HepG2 (cell line): ENCODE results near the gene MARCHF2.

ENCODE experiments used
- GABPA ChIP-seq, 2 experiments: IDR thresholded peaks; 2 replicates each; pipeline ENCODE4 v1.6.1; 2011 to 2016; ENCODE audit warnings: low read depth in 2 of 2, low read length in 1 of 2, missing biosample characterization in 1 of 2, missing genetic modification characterization in 1 of 2
- JUNB ChIP-seq: sonication (generic); formaldehyde crosslinking; IDR thresholded peaks from 2 replicates; pipeline ENCODE4 v1.8.0; 2022; ENCODE audit warnings: missing genetic modification reagents, mild to moderate bottlenecking, borderline replicate concordance
- TF ChIP-seq, protein P1 (sequence below): sonication (generic); formaldehyde crosslinking; IDR thresholded peaks from 2 replicates; pipeline ENCODE4 v1.5.0; 2020; ENCODE audit warnings: mild to moderate bottlenecking, missing genetic modification reagents, moderate library complexity

DNA sequence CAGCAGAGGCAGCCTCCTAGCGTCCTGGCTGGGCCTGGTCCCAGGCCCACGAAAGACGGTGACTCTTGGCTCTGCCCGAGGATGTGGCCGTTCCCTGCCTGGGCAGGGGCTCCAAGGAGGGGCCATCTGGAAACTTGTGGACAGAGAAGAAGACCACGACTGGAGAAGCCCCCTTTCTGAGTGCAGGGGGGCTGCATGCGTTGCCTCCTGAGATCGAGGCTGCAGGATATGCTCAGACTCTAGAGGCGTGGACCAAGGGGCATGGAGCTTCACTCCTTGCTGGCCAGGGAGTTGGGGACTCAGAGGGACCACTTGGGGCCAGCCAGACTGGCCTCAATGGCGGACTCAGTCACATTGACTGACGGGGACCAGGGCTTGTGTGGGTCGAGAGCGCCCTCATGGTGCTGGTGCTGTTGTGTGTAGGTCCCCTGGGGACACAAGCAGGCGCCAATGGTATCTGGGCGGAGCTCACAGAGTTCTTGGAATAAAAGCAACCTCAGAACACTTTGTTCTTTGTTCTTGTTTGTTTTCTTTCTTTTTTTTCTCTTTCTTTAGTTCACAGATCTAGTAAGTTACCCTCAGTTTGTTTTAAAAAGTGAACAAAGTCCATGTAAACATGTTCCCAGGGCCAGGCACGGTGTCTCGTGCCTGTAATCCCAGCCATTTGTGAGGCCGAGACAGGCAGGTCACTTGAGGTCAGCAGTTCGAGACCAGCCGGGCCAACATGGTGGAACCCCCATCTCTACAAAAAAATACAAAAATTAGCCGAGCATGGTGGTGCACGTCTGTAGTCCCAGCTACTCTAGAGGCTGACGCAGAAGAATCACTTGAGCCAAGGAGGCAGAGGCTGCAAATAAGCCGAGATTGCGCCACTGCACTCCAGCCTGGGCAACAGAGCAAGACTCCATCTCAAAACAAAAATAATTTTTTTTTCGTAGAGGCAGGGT lies 39.0 kb upstream of the MARCHF2 start:
- TF ChIP-seq JUNB (no peak), GABPA (IDR thresholded peaks at IDR 0.05; ENCODE audit: low read depth, low read length) (no peak), GABPA (CRISPR knock-in tag; IDR thresholded peaks at IDR 0.05; ENCODE audit: low read depth) (no peak; the same call in 1 of the 2 replicates)
- TF ChIP-seq, protein P1, sequence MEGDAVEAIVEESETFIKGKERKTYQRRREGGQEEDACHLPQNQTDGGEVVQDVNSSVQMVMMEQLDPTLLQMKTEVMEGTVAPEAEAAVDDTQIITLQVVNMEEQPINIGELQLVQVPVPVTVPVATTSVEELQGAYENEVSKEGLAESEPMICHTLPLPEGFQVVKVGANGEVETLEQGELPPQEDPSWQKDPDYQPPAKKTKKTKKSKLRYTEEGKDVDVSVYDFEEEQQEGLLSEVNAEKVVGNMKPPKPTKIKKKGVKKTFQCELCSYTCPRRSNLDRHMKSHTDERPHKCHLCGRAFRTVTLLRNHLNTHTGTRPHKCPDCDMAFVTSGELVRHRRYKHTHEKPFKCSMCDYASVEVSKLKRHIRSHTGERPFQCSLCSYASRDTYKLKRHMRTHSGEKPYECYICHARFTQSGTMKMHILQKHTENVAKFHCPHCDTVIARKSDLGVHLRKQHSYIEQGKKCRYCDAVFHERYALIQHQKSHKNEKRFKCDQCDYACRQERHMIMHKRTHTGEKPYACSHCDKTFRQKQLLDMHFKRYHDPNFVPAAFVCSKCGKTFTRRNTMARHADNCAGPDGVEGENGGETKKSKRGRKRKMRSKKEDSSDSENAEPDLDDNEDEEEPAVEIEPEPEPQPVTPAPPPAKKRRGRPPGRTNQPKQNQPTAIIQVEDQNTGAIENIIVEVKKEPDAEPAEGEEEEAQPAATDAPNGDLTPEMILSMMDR (CRISPR knock-in tag), result peak; percentile 91
